ENCODE results near the gene F11R.
"Not testable (repeated sequence)": the region's sequence is repeated elsewhere in the genome, so short reads cannot be mapped to it uniquely, and the experiment has no call there.

- TF ChIP-seq, protein P1, sequence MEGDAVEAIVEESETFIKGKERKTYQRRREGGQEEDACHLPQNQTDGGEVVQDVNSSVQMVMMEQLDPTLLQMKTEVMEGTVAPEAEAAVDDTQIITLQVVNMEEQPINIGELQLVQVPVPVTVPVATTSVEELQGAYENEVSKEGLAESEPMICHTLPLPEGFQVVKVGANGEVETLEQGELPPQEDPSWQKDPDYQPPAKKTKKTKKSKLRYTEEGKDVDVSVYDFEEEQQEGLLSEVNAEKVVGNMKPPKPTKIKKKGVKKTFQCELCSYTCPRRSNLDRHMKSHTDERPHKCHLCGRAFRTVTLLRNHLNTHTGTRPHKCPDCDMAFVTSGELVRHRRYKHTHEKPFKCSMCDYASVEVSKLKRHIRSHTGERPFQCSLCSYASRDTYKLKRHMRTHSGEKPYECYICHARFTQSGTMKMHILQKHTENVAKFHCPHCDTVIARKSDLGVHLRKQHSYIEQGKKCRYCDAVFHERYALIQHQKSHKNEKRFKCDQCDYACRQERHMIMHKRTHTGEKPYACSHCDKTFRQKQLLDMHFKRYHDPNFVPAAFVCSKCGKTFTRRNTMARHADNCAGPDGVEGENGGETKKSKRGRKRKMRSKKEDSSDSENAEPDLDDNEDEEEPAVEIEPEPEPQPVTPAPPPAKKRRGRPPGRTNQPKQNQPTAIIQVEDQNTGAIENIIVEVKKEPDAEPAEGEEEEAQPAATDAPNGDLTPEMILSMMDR (IDR thresholded peaks at IDR 0.05), result not testable (repeated sequence)
- not testable (repeated sequence) for TF ChIP-seq ZFX (IDR thresholded peaks at IDR 0.05; ENCODE audit: borderline replicate concordance)
Measured at GRCh38 chr1:161026954-161027353, 6.0 kb upstream of the F11R start.

Data from 22Rv1 (cell line).